Measurements from ENCODE around the gene FBXO15. TPM values are rescaled to one million over a fixed set of nuclear protein-coding genes. Genes with fewer than 3 reads are reported as not detected.

Gene FBXO15
- total and polyA plus RNA-seq, 4 donors = 0.23 to 0.50 (median 0.41) TPM

DNA sequence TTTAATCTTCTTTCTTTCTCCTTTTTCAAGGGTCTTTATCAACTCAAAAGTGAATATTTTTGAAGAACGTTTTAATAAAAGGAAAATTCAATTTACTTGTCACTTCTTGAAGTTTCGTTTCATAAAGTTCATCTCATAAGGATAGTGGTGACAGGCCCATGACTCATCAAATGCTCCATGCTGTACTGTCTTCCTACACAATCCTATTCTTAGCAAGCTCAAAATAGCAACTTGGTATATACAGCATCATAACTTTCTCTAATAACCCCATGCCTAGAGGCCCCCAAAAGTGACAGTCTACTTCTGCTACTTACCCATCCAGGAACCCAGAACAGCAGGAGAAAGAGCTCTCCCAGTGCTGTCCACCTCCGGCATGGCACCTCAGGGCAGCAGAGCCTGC, 7.7 kb downstream of the FBXO15 start (continued):
- no peak for TF ChIP-seq HNF4A (conservative IDR thresholded peaks at IDR 0.05)
- no peak for TF ChIP-seq GABPA (IDR thresholded peaks at IDR 0.05 in 1 of 2, conservative IDR thresholded peaks at IDR 0.05 in 1 of 2)
- TF ChIP-seq TAF1 (conservative IDR thresholded peaks at IDR 0.05) = no peak
- no peak for TF ChIP-seq YY1 (IDR thresholded peaks at IDR 0.05)
- TF ChIP-seq, protein P1, sequence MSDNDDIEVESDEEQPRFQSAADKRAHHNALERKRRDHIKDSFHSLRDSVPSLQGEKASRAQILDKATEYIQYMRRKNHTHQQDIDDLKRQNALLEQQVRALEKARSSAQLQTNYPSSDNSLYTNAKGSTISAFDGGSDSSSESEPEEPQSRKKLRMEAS (IDR thresholded peaks at IDR 0.05) = no peak
- TF ChIP-seq, protein P2, sequence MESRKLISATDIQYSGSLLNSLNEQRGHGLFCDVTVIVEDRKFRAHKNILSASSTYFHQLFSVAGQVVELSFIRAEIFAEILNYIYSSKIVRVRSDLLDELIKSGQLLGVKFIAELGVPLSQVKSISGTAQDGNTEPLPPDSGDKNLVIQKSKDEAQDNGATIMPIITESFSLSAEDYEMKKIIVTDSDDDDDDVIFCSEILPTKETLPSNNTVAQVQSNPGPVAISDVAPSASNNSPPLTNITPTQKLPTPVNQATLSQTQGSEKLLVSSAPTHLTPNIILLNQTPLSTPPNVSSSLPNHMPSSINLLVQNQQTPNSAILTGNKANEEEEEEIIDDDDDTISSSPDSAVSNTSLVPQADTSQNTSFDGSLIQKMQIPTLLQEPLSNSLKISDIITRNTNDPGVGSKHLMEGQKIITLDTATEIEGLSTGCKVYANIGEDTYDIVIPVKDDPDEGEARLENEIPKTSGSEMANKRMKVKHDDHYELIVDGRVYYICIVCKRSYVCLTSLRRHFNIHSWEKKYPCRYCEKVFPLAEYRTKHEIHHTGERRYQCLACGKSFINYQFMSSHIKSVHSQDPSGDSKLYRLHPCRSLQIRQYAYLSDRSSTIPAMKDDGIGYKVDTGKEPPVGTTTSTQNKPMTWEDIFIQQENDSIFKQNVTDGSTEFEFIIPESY (IDR thresholded peaks at IDR 0.05) = no peak

DNA sequence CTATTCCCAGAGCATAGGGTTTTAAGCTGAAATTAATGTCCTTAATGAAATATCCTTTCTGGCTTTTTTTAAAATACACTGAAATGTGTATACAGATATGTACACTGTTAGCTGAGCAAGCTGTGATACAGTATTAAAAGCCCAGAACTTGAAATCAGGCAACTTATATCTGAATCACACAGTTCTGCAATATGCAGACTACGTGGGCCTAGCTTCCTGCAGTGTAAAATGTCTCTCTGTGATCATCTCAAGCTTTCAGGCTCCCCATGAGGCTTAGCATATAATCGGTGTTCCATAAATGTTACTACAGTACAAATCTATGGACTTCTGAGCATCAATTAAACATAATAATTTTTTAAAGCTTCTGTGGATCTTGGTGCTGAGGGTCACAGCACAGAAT, 8.2 kb downstream of the FBXO15 start:
- 89% methylated on average over 2 of the region's 2 CpGs for WGBS
- Histone ChIP-seq H3K27ac (ENCODE audit: low read depth in 1 of 2, low read length in 2 of 2) (no peak overlapping the region), H3K9me3 (ENCODE audit: control insufficient read depth in 4 of 4, low read length in 3 of 4) (no peaks in the 10 kb centered on the region), H3K4me3 (ENCODE audit: low read depth in 1 of 3, low read length in 3 of 3) (no peak overlapping the region), H3K9ac (ENCODE audit: low read depth in 1 of 2, low read length in 2 of 2) (no peak overlapping the region), H3K4me1 (ENCODE audit: control insufficient read depth in 4 of 4, insufficient read depth in 4 of 4, low read length in 3 of 4) (no peaks in the 10 kb centered on the region), H3K36me3 (ENCODE audit: control insufficient read depth in 4 of 4, insufficient read depth in 3 of 4, low read depth in 1 of 4, low read length in 3 of 4) (no peaks in the 10 kb centered on the region), H3K27me3 (ENCODE audit: control insufficient read depth in 4 of 4, insufficient read depth in 4 of 4, low read length in 3 of 4) (no peaks in the 10 kb centered on the region)
- DNase-seq (ENCODE audit: low spot score) = no peak
- TF ChIP-seq, protein P1 (IDR thresholded peaks at IDR 0.05) = no peak
- TF ChIP-seq HNF4G (IDR thresholded peaks at IDR 0.05) (no peak), JUND (IDR thresholded peaks at IDR 0.05) (no peak), SP1 (IDR thresholded peaks at IDR 0.05) (no peak), FOXA2 (IDR thresholded peaks at IDR 0.05) (no peak), YY1 (IDR thresholded peaks at IDR 0.05) (no peak), TAF1 (conservative IDR thresholded peaks at IDR 0.05) (no peak), HNF4A (conservative IDR thresholded peaks at IDR 0.05) (no peak)
- TF ChIP-seq, protein P3, sequence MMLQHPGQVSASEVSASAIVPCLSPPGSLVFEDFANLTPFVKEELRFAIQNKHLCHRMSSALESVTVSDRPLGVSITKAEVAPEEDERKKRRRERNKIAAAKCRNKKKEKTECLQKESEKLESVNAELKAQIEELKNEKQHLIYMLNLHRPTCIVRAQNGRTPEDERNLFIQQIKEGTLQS (IDR thresholded peaks at IDR 0.05) = no peak
- TF ChIP-seq, protein P4, sequence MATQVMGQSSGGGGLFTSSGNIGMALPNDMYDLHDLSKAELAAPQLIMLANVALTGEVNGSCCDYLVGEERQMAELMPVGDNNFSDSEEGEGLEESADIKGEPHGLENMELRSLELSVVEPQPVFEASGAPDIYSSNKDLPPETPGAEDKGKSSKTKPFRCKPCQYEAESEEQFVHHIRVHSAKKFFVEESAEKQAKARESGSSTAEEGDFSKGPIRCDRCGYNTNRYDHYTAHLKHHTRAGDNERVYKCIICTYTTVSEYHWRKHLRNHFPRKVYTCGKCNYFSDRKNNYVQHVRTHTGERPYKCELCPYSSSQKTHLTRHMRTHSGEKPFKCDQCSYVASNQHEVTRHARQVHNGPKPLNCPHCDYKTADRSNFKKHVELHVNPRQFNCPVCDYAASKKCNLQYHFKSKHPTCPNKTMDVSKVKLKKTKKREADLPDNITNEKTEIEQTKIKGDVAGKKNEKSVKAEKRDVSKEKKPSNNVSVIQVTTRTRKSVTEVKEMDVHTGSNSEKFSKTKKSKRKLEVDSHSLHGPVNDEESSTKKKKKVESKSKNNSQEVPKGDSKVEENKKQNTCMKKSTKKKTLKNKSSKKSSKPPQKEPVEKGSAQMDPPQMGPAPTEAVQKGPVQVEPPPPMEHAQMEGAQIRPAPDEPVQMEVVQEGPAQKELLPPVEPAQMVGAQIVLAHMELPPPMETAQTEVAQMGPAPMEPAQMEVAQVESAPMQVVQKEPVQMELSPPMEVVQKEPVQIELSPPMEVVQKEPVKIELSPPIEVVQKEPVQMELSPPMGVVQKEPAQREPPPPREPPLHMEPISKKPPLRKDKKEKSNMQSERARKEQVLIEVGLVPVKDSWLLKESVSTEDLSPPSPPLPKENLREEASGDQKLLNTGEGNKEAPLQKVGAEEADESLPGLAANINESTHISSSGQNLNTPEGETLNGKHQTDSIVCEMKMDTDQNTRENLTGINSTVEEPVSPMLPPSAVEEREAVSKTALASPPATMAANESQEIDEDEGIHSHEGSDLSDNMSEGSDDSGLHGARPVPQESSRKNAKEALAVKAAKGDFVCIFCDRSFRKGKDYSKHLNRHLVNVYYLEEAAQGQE (IDR thresholded peaks at IDR 0.05) = no peak

DNA sequence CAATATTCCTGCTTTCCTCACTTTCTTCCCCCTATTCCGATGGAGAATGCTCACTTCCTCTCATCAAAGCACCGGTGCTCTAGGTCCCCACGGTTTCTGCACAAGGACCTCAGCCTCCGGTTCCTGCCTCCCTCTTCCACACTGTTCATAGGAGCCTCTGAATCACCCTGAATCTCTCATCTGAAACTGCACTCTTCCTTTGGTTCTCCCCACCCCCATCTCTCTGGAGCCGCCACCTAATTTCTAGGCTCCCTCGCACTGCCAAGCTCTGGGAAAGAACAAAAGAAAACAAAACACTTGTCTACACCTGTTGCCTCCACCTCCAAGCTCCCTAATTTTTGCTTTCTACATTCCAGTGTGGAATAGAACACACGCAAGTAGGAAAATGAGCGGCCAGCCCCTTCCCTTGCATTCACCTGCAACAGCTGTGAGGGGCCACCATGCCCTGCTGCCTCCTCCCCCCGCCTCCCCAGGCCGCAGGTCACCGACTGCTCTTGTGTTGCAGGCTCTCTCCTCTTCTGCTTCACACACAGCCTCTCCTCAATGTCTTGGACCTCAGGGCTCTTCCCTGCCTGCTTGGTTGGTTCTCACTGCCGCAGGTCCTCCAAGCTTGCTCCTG, 9.6 kb downstream of the FBXO15 start:
- WGBS = 89% methylated on average over 12 of the region's 12 CpGs

More for the DNA sequence above, 9.6 kb downstream of the FBXO15 start:
- Histone ChIP-seq H3K4me3 (ENCODE audit: low read depth in 1 of 3, low read length in 3 of 3) (no peak overlapping the region), H3K27me3 (ENCODE audit: control insufficient read depth in 4 of 4, insufficient read depth in 4 of 4, low read length in 3 of 4) (no peaks in the 10 kb centered on the region), H3K36me3 (ENCODE audit: control insufficient read depth in 4 of 4, insufficient read depth in 3 of 4, low read depth in 1 of 4, low read length in 3 of 4) (no peaks in the 10 kb centered on the region), H3K9ac (ENCODE audit: low read depth in 1 of 2, low read length in 2 of 2) (no peak overlapping the region), H3K4me1 (ENCODE audit: control insufficient read depth in 4 of 4, insufficient read depth in 4 of 4, low read length in 3 of 4) (no peaks in the 10 kb centered on the region), H3K27ac (ENCODE audit: low read depth in 1 of 2, low read length in 2 of 2) (no peak overlapping the region), H3K9me3 (ENCODE audit: control insufficient read depth in 4 of 4, low read length in 3 of 4) (no peaks in the 10 kb centered on the region)
- DNase-seq (ENCODE audit: low spot score) = no peak
- TF ChIP-seq RAD21 (IDR thresholded peaks at IDR 0.05) = no peak
- no peak for TF ChIP-seq HNF4G (IDR thresholded peaks at IDR 0.05)
- TF ChIP-seq, protein P1 (IDR thresholded peaks at IDR 0.05) = no peak

Data from liver (tissue), 9 donors.